NCI-H2171 (cell line): ENCODE results near the gene KASH5.

Experiments
- DNase-seq: peaks from one replicate; lab custom pipeline; 2025; lab: John Stamatoyannopoulos, UW

KASH5 gene

DNA sequence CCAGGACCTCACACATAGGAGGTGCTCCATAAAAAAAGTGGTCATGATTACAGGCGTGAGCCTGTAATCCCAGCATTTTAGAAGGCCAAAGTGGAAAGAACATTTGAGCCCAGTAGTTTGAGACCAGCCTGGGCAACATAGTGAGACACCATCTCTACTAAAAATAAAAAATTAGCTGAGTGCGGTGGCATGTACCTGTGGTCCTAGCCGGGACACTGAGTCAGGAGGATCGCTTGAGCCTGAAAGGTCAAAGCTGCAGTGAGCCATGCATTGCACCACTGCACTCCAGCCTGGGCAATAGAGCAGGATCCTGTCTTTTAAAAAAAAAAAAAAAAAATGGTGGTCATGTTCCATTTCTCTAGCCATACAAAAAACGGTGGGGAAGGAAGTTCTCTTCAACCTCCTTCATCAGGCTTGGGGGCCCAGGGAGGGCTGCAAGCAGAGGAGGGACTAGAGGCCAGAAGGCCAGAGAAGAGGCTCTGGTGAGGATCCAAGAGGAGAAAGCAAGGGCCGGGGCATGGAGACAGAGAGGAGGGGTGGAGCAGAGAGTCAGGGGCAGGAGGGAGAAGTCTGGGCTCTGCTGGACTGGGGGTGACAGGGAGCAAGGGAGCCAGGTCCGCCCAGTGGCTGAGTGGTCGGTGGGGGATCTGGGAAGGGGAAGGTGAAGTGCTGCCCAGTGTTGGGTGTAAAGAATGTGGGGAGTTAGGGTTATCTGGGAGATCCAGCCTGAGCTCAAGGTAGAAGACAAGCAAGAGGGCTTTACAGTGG lies 8.9 kb downstream of the KASH5 start:
- no peak for DNase-seq

DNA sequence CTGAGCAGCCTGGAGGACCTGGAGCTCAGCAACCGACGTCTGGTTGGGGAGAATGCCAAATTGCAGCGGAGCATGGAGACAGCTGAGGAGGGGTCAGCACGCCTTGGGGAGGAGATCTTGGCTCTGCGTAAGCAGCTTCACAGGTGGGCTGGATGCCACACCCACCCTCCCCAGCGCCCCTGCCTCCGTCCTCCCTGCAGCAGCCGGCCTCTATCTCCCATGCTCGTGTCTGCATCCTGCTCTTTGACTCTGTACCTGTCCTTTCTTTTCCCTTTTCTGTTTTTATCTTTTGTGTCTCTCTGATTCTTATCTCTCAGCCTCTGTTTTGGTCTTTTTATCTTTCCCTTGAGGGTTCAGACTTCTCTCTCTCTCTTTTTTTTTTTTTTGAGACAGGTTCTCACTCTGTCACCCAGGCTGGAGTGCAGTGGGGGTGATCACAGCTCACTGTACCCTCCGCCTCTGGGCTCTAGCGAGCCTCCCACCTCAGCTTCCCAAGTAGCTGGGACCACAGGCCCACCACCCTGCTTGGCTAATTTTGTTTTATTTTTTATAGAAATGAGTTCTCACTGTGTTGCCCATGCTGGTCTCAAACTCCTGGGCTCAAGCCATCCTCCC lies 10.1 kb downstream of the KASH5 start:
- peak; percentile 35 for DNase-seq

DNA sequence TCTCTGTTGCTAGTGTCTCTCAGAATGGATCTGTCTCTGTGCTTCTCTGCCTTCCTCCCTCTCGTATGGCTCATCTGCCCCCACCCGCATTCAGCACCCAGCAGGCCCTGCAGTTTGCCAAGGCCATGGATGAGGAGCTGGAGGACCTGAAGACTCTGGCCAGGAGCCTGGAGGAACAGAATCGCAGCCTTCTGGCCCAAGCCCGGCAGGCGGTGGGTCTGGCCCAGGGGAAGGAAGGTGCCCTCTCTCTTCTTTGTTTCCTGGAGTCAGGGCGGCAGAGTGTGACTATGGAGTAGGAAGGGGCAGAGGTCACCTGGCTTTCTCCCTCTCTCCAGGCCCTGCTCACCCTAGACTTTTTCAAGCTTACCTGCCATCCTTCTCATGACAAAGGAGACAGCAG lies 10.9 kb downstream of the KASH5 start:
- no peak for DNase-seq

DNA sequence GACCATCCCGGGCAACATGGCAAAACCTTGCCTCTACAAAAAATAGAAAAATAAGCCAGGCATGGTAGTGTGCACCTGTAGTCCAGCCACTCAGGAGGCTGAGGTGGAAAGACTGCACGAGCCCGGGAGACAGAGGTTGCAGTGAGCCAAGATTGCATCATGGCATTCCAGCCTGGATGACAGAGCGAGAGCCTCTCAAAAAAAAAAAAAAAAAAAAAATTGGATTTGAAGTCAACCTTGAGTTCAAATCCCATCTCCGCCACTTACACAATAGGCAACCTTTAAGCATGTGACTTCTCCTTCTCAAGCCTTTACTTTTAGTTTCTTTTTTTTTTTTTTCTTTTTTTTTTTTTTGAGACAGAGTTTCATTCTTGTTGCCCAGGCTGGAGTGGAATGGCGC lies 12.0 kb downstream of the KASH5 start:
- DNase-seq, result no peak

GRCh38 chr19:49403404-49404187 lies 15.5 kb downstream of the KASH5 start:
- peak; percentile 97 for DNase-seq

GRCh38 chr19:49407079-49407478 lies 19.0 kb downstream of the KASH5 start:
- no peak for DNase-seq

DNA sequence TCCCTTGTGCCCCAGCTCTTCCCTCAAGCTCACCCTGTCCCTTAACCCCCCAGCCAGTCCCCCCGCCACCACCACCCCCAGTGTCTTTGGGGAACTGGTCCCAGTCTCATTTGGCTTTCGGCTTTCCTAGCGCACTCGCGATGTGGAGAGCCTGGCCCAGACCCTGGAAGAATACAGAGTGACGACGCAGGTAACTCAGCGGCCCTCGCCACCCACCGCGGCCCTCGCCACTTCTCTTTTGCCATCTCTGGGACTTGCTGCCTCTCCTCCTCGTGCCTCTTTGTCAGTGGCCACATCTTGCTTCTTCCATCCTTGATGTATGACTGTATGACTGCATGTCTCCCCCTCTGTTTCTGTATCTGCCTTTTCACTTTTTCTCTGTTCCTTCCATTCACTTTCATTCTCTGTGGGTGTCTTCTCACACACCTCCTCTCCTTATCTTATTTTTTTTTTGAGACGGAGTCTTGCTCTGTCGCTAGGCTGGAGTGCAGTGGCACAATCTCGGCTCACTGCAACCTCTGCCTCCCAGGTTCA lies 19.5 kb downstream of the KASH5 start:
- no peak for DNase-seq

GRCh38 chr19:49408816-49409440 lies 20.9 kb downstream of the KASH5 start:
- no peak for DNase-seq

DNA sequence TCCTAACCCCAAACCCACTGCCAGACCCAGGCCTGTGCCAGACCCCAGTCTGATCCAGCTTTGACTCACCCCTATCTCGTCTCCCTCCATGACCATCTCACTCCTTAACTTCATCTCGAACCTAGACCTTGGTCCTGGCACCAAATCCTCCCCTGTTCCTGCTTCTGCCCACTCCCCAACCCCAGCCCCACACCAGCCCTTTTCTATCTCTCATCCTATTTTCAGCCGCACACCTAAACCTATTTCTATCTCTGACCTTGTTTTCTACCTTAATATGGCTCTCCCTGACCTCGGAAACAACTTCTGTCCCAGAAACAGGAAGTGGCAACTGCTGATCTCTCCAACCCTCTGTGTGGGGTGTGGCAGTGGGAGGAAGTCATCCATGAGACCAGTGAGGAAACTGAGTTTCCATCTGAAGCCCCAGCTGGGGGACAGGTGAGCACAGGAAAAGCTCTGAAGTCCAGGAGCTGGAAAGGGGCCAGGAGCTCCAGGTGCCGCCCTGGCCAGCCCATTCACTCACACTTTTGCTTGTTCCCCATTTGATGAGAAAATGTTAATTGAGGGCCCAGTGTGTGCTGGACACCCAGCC lies 21.5 kb downstream of the KASH5 start:
- DNase-seq, result no peak

GRCh38 chr19:49411681-49412326 lies 23.8 kb downstream of the KASH5 start:
- no peak for DNase-seq

DNA sequence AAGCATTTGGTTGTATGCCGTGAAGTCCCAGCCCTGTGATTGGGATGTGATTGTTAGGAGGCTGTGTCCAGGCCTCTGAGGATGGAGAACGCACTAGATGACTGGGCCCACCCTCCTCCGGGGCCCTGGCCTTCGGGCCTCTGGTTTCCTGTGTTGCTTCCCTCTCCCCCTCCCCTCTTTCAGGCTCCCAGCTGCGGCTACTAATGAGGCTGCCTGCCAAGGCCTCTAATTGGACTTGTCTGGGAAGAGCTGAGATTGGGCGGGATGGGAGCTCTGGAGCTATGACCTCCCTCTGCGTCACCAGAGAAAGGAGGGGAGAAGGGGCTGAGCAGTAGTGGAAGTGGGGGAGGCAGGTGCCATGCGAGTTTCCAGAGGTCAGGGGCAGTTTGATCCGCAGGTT lies 25.3 kb downstream of the KASH5 start:
- no peak for DNase-seq

DNA sequence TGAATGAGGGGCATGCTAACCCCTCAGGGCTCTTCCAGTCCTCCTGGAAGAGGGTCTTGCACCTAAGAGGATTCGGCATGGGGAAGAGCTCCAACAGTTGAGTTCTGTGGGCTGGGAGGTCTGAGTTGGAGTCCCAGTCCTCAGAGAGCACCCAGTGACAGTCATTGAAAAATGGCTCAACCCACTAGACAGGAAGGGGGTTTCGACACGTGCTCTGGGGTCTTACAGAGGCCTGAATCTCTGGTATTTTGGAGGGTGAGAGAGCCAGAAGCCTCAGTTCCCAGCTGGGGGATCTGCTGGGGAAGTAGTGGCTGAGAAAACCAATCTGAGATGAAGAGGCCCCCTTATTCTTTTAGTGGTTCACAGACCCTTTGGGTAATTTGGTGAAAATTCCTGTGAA lies 26.2 kb downstream of the KASH5 start:
- no peak for DNase-seq

DNA sequence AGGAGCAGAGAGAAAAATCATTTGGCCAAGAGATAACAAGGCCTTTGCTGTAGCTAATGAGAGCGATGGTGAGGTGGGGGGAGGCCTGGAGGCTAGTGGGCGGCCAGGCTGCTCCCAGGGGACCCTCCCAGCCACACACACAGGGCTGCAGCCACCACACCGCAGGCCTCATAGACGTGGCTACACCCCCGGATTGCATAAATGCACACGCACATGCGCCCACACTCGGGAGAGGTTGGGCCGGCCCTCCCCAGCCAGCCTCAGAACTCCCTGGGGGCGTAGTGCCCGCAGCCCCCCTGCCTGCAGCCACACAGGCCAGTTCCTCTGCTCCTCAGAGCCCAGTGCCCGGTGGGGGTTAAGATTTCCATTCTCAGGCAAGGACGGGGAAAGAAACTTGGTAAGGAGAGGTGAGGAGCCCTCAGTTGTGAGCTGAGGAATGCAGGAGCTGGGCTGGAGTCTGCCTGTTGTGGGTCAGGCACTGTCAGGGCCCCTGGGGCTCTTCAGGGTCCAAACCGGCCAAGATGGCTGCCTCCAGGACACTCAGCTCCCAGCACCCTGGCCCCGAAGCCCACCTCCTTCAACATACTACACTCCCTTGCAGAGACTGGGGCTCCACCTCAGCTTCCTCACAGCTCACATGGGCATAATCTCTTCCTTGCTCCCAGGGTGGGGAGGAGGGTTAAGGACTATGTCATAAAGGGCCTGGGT lies 27.2 kb downstream of the KASH5 start:
- no peak for DNase-seq

- no peak for DNase-seq
Measured at GRCh38 chr19:49415810-49416200, 27.8 kb downstream of the KASH5 start.

DNA sequence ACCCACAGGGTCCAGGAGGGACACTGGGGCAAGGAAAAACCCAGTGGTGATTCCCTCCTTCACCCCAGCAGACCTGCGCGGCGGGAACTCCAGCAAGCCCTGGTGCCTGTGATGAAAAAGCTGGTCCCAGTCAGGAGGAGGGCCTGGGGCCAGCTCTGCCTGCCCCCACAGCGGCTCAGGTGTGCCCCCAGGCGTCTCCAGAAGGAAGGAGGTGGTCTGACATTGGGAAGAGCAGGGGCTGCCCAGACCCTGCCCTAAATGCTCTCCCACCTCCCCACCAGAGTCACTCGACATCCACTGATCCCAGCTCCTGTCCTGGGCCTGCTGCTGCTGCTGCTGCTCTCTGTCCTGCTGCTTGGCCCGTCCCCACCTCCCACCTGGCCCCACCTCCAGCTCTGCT lies 29.0 kb downstream of the KASH5 start:
- DNase-seq, result no peak

- no peak for DNase-seq
Measured at GRCh38 chr19:49418511-49418910, 30.5 kb downstream of the KASH5 start.

DNA sequence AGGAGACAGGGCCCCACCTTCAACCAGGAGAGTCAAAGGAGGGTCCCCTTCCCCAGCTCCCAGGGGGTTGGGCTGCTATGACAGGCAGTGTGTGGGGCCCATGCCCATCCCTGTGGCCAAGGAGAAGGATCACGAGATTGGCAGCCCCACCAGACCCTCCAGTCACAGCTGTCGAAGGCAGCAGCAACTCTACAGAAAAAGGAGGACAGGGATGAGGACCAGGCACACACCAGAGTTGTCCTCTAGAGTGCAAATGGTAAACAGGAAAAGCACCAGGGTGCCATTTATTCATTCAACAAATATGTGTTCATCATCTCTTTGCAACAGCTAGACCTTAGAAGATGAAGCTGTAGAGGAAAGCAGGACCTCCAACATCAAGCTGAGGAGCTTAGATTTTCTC lies 31.1 kb downstream of the KASH5 start:
- no peak for DNase-seq

DNA sequence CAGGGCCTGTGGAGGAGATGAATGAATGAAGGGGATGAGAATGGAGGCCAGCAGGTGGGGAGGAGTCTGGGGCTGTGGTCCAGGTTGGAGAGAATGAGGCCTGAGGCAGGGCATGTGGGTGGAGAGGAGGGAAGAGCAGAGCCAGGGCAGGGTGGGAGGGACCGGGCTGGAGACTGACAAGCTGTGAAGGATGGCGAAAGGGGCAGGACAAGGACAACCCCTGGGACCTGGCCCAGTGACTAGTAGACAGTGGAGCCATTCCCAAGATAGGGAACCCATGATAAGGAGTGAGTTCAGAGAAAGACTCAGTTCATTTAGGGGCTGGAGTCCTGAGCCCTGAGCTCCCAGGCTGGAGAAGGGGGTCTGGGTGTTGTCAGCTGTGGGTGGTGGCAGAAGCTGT lies 32.2 kb downstream of the KASH5 start:
- no peak for DNase-seq

- no peak for DNase-seq
Measured at GRCh38 chr19:49421039-49421877, 33.2 kb downstream of the KASH5 start.

- no peak for DNase-seq
Measured at GRCh38 chr19:49421878-49422202, 33.8 kb downstream of the KASH5 start.
